GM23248 (cell line): ENCODE data around the gene TNS3.

Experiments used
- EZH2 ChIP-seq: fragments of 200-600 bp; sonication (generic); IDR thresholded peaks from 2 replicates; pipeline ENCODE4 v1.6.1; 2018; ENCODE audit warnings: antibody characterized with exemption, mild to moderate bottlenecking; ENCODE audit not compliant: insufficient read depth, poor library complexity, severe bottlenecking
- EZH2phosphoT487 ChIP-seq: fragments of 200-600 bp; sonication (generic); IDR thresholded peaks from 2 replicates; pipeline ENCODE4 v1.6.1; 2018; ENCODE audit warnings: antibody characterized with exemption, moderate library complexity, mild to moderate bottlenecking, low read depth; ENCODE audit not compliant: insufficient read depth

DNA sequence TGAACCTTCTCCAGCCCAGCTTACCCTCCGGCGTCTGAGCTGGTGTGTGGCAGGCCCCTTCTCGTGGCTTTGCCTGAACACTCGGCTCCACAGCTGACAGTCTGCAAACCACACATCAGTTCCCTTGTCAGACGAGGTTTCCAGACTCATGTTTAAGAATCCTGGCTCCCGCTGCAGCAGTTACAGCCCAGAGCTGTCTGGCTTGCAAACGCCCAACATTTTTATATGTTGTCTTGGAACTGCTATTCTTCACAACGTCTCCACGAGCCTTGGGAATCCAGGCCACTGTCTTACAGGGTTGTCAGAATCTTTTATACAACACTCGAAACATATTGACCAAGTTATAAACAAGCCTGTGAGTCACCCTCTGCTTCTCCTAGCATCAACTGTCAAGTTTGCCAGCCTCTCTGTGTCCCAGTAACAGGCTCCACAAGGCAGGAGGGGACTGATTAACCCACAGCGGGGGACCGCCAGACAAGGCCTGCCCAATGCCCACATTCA, 68.1 kb downstream of the TNS3 start:
- TF ChIP-seq EZH2 (no peak), EZH2phosphoT487 (no peak)
